ENCODE data around the gene SDK1.
"Not testable (repeated sequence)": the region's sequence is repeated elsewhere in the genome, so short reads cannot be mapped to it uniquely, and the experiment has no call there.

- TF ChIP-seq NR3C1 (IDR thresholded peaks at IDR 0.05); CTCF (IDR thresholded peaks at IDR 0.05); MAZ (IDR thresholded peaks at IDR 0.05; ENCODE audit: borderline replicate concordance, low read depth, low read length); BHLHE40 (IDR thresholded peaks at IDR 0.05; ENCODE audit: low read depth, low read length); RFX5 (IDR thresholded peaks at IDR 0.05); POLR2A (IDR thresholded peaks at IDR 0.05; ENCODE audit: low read length); PHF8 (IDR thresholded peaks at IDR 0.05; ENCODE audit: borderline replicate concordance, low read depth); EHF (CRISPR knock-in tag; IDR thresholded peaks at IDR 0.05): not testable (repeated sequence)
Observed at GRCh38 chr7:4236873-4237272, 935.8 kb downstream of the SDK1 start.

Data from A549 (cell line).